Adipocyte (in vitro differentiated cells): ENCODE measurements around the gene MAGEA9B.
"Not testable (repeated sequence)": the region's sequence is repeated elsewhere in the genome, so short reads cannot be mapped to it uniquely, and the experiment has no call there.

ENCODE experiments used
- DNase-seq: peaks from one replicate; pipeline ENCODE4 v3.0.0-alpha.2; 2015; ENCODE audit warnings: low read depth
- H3K27me3 ChIP-seq: replicated peaks from 2 replicates; pipeline ENCODE4 v1.7.0; 2013; ENCODE audit warnings: mild to moderate bottlenecking, low read length, moderate library complexity; ENCODE audit not compliant: control insufficient read depth, insufficient read depth
- H3K36me3 ChIP-seq: 2 replicates; pipeline ENCODE4 v1.7.0; 2013; ENCODE audit warnings: low read length, mild to moderate bottlenecking, moderate library complexity; ENCODE audit not compliant: control insufficient read depth, insufficient read depth, severe bottlenecking
- H3K4me1 ChIP-seq: 2 replicates; pipeline ENCODE4 v1.7.0; 2013; ENCODE audit warnings: mild to moderate bottlenecking, low read length, moderate library complexity; ENCODE audit not compliant: control insufficient read depth, insufficient read depth
- H3K4me3 ChIP-seq: 2 replicates; pipeline ENCODE4 v1.7.0; 2013; ENCODE audit warnings: mild to moderate bottlenecking, low read length, moderate library complexity
- H3K9ac ChIP-seq: 2 replicates; pipeline ENCODE4 v1.7.0; 2013; ENCODE audit warnings: mild to moderate bottlenecking, low read length, moderate library complexity
- H3K9me3 ChIP-seq: 2 replicates; pipeline ENCODE4 v1.7.0; 2013; ENCODE audit warnings: mild to moderate bottlenecking, low read length, moderate library complexity; ENCODE audit not compliant: control insufficient read depth

The MAGEA9B gene

DNA sequence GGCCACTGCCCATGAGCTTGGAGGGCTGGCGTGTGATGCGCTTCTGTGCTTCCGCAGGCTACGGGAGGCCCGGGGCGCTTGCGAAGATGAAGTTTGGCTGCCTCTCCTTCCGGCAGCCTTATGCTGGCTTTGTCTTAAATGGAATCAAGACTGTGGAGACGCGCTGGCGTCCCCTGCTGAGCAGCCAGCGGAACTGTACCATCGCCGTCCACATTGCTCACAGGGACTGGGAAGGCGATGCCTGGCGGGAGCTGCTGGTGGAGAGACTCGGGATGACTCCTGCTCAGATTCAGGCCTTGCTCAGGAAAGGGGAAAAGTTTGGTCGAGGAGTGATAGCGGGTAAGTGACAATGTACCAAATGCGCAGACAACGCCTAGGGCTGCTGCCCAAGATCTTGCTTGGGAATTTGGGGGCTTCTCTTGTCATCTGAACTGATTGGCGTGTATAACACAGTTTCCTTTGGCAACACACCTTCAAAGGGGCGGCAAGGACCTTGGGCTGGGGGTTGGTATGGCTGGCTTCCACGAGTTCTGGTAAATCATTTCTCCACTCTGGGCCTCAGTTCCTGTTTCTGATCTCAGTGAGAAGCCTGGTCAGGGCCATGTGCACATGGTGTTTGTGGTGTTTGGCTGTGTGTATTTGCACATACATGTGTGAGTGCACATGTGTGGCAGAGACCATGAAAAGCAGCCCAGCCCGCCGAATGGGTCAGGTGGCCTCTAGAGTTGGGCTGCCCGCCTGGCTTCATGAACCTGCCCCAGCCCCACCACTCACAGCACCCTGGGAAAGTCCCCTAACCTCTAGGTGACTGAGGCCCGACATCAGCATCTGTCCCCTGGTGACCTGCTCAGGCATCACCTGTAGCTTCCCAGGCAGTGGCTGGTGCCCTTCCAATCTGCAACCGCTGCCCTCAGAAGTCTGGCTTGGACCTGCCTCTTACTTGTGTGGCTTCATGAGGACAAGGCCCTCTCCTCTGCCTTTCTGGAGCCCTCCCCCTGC is 41.4 kb downstream of the MAGEA9B start:
- H3K4me3 ChIP-seq, H3K9me3 ChIP-seq, H3K27me3 ChIP-seq, DNase-seq, H3K36me3 ChIP-seq, H3K4me1 ChIP-seq, H3K9ac ChIP-seq: not testable (repeated sequence)

DNA sequence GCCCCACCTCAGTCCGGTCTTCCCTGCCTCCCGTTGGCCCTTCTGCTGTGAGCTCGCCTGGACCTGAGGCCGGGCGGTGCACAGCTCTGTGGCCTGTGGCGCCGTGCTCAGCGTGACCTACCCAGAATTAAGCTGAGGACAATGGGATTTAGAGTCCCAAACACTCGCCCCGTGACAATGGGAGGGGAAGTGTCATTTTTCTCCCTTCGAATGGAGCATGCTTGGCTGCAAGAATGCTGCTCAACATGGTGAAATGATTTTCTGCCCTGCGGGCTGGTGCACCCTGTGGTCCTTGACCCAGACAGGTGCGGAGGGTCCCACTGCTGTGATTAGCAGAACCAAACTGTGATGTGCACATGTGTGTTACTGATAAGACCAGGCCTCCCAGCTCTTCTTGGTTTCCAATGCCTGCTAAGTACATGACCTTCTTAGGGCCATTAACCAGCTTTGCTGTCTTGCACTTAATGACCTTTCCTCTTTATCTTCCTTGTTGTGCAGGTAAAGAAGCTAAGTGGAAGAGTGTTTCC is 45.7 kb downstream of the MAGEA9B start:
- Histone ChIP-seq H3K9ac (peak overlapping the region; percentile 89), H3K4me3 (peak overlapping the region; percentile 93), H3K27me3 (no peaks in the 10 kb centered on the region), H3K4me1 (peaks cover 8% of the 10 kb centered on the region), H3K9me3 (no peaks in the 10 kb centered on the region), H3K36me3 (no peaks in the 10 kb centered on the region)
- DNase-seq: no peak

DNA sequence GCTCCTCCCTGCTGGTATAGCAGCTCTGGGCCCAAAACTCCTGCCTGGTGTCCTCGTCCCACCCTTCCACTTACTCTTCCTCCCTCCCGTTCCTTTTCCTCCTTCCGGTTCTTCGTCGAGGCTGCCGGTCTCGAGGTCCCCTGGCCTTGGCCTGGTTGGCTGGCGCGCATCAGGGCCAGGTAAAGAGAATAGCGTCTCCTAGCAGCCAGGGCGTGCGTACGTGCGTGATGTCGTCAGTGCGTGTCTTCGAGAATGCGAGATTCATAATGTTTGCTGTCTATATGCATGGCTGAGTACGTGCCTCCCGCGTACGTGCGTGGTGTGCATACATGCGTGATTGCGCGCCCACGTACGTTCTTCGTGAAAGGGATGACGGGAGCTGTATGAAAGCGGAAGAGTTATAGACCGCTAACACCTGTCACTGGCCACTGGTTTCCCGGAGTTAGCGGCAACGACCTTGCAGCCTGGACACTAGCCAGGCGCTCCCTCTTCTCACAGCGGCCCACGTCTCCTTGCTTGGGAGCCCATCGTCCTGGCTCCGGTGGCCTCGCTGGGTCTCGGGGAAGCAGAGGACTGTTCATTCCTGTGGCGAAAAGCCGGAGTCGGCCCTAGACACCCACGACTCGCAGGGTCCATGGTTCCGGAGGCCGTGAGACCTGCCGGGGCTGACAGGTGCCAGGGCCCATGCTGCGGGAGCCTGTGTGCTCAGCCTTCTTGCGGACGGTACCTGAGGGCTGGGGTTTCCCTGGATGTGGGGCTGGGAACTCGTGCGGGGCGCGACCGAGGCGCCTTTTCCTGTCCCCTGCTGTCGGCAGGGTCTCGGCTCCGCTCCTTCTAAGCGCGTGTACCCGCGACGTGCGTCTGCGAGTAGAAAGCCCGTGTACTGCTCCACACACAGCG is 46.4 kb downstream of the MAGEA9B start, which contains the start of gene EOLA1:
TSS of gene EOLA1 (plus strand) at position 392 of the 900 bp plus-strand sequence. CDS start 4,619 bp downstream, outside the sequence.
- Histone ChIP-seq H3K36me3 (no peaks in the 10 kb centered on the region), H3K9me3 (no peaks in the 10 kb centered on the region), H3K9ac (peak within 1 kb of the TSS; percentile 89), H3K4me1 (peaks cover 8% of the 10 kb centered on the region), H3K4me3 (peak within 1 kb of the TSS; percentile 93), H3K27me3 (no peaks in the 10 kb centered on the region)
- peak; percentile 91 for DNase-seq

- peak; percentile 94 for DNase-seq
- Histone ChIP-seq H3K4me3 (peak overlapping the region; percentile 93), H3K9ac (peak overlapping the region; percentile 89), H3K27me3 (no peaks in the 10 kb centered on the region), H3K9me3 (no peaks in the 10 kb centered on the region), H3K36me3 (no peaks in the 10 kb centered on the region), H3K4me1 (peaks cover 8% of the 10 kb centered on the region)
Measured at GRCh38 chrX:149540131-149540620, 47.1 kb downstream of the MAGEA9B start.

DNA sequence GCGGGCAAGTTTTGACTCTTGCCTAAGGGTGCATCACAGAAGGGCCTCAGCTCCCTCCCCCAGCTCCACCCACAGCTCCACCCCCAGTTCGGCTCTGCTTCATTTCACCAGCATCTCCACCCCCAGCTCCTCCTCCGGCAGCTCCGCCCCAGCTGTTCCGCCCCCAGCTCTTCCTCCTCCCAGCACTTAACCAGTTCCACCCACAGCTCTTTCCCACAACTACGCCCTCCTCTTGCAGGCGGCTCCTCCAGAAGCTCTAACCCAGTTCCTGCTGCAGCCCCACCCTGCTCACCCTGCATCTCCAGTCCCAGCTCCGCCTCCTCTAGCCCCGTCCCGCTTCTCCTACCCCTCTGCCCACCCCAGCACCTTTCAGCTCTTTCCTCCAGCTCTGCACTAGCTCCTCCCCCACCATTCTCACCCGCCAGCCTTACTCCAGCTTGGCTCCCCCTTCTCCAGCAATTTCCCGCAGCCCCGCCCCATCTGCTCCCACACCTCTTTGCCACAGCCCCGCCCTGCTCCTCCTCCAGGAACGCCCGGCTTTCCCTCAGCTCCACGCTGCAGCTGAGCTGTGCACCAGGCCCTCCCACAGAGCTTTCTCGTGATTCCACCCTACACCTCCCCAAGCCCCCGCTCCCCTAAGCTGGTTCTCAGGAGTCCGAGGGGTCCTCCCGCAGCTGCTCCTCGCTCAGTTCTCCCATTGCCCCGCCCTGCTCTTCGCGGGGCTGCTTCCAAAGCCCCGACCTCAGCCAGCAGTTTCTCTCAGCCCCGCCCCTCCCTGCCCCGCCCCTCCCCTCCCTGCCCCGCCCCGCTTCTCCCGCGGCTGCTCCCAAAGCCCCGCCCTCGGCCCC is 47.8 kb downstream of the MAGEA9B start:
- no peak overlapping the region for H3K9ac ChIP-seq
- H3K36me3 ChIP-seq: peaks cover 3% of the 10 kb centered on the region
- no peaks in the 10 kb centered on the region for H3K27me3 ChIP-seq
- H3K9me3 ChIP-seq: no peaks in the 10 kb centered on the region
- DNase-seq: peak; percentile 89
- peaks cover 8% of the 10 kb centered on the region for H3K4me1 ChIP-seq
- peak overlapping the region; percentile 75 for H3K4me3 ChIP-seq

- not testable (repeated sequence) for DNase-seq, H3K4me3 ChIP-seq, H3K36me3 ChIP-seq, H3K27me3 ChIP-seq, H3K9ac ChIP-seq, H3K4me1 ChIP-seq, H3K9me3 ChIP-seq
Measured at GRCh38 chrX:149537474-149537873, 49.8 kb downstream of the MAGEA9B start.

GRCh38 chrX:149534926-149535602 is 52.2 kb downstream of the MAGEA9B start:
- not testable (repeated sequence) for H3K9ac ChIP-seq, H3K36me3 ChIP-seq, H3K9me3 ChIP-seq, DNase-seq, H3K4me3 ChIP-seq, H3K4me1 ChIP-seq, H3K27me3 ChIP-seq

- not testable (repeated sequence) for H3K36me3 ChIP-seq, H3K9ac ChIP-seq, H3K4me3 ChIP-seq, H3K4me1 ChIP-seq, DNase-seq, H3K27me3 ChIP-seq, H3K9me3 ChIP-seq
Measured at GRCh38 chrX:149533999-149534398, 53.3 kb downstream of the MAGEA9B start.

DNA sequence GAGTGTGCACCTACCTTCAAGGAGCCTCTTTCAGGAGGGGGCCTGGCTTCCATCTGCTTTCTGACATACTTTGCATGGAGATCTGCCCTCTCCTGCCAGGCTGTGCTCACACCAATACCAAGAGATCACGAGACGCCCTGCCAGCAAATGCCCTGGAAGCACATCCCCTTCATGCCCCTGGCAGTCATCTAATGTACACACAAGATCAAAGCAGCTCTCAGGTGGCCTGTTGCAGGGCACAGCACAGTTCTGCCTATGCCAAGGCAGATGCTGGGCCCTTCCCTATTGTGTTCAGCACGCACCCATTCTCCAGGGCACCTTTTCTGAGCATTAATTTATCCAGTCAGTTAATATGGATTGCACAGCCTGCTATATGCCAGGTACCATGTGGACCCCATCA is 54.4 kb downstream of the MAGEA9B start:
- H3K9me3 ChIP-seq, DNase-seq, H3K36me3 ChIP-seq, H3K4me3 ChIP-seq, H3K4me1 ChIP-seq, H3K9ac ChIP-seq, H3K27me3 ChIP-seq: not testable (repeated sequence)
